HG02973 (cell line): Measurements from ENCODE around the gene NOL3.

Experiments used
- ATAC-seq: cut with Tn5 transposase; IDR thresholded peaks from one replicate; pipeline ENCODE4 v1.9.1; 2021; ENCODE audit warnings: moderate library complexity; ENCODE audit not compliant: unreplicated experiment

The NOL3 gene

DNA sequence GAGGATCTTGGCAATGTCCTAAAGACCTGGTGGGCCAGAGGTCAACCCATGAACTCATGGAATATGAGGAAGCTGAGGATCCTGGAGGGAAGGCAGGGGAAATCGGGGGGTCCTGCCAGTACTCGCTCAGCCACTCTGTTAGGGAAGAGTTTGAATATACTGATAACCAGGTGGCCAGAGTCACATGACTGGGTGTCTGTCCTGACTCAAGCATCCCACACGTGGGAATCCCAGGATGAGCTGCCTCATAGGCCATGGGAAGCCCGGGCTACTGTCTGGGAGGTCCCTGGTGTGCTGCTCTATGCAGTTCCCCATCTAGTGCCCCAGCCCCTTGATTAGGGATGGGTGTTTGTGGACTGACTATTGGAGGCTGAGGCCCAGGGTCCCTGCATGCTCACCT, 18.0 kb downstream of the NOL3 start:
- ATAC-seq = no peak

DNA sequence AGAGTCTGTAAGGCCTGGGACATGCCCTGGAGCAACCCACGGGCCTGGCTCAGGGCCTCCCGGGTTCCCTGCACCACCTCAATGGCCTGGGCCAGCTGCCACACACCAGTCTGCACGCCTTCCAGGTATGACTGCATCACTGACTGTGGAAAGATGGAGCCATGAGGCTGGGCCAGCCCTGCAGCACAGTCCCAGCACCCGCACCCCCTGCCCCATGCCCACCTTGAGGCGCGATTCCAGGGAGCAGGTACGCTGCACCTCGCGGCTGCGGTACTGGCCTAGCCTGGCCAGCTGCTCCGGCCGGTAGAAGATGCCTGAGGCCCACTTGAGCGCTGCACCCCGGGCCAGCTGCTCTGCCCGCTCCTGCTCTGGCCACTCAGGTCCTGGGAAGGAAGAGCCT, 18.5 kb downstream of the NOL3 start:
- ATAC-seq = no peak

DNA sequence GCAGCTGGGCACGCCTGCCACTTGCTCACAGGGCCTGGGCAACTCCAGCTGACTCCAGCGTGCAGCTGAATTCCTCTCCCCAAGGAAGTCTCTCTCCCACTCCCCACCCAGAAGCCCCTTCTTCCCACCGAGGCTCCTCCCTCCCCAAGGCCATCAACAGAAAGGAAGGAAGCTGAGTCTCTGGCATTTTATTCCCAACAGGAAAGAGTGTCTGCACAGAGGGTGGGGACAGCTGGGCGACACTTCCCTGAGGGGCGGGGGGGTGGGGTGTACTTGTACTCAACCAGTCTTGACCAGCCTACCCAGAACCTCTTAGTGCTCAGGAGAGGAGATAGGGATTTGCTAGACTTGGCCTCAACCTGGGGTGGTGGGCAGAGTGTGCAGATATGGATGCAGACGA, 19.7 kb downstream of the NOL3 start, which contains the start of gene EXOC3L1:
Gene EXOC3L1 (minus strand): TSS at position 96 of the 400 bp plus-strand sequence. CDS start 460 bp downstream, outside the sequence.
- no peak for ATAC-seq

DNA sequence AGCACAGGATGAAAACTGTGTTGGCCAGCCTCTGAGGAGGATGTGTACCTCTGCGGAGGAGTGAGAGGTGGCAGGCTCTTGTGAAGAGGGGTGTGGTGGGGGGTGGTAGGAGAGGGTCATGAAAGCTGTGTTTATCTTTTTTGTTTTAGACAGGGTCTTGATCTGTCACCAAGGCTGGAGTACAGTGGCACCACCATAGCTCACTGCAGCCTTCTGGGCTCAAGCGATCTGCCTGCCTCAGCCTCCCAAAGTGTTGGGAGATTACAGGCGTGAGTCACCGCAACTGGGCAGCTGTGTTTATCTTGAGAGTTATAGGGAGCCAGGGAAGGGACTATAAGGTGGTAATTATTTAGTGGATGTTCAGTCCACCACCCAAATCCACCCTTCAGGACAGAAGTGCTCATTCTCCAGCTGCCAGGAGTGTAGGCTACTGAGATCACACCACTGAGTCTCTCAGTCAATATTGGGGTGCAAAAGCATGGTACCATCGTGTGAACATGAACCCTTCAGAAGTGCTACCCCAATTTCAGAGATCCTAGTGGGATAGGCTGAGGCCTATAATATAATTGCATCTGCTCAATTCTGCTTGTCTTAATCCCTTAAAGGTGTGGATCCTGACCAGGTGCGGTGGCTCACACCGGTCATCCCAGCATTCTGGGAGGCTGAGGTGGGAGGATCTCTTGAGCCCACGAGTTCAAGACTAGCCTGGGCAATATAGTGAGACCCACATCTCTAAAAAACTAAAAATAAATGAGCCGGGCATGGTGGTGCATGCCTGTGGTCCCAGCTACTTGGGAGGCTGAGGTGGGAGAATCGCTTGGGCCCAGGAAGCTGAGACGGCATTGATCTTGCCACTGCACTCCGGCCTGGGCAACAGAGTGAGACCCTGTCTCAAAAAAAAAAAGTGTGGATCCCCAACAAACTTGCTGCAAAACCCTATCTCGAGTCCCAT, 20.4 kb downstream of the NOL3 start:
- no peak for ATAC-seq

DNA sequence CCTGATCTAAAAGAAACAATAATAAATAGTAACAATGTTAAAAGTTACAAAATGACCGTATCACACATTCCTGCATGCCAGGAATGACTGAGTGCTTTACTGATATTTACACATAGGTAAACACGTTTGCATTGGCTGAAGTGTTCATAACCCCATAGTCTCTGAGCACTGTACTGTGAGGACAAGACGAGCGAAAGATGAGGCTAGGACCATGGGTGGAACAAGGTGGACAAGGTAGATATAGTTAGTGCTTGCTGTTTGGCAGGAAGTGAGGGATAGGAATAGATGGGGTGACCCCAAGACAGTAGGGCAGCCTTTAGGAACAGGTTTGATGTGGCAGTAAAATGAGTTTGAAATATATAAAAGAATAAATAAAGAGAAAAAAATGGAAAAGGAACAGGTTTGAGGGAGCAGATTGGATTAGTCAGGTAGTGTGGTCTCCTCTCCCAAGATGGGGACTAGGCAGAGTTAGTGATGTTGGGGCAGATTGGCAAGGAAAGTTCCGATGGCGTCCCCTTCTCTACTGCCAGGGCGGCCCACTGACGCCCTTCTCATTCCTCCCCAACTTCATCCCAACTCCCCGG, 21.2 kb downstream of the NOL3 start:
- ATAC-seq = no peak

DNA sequence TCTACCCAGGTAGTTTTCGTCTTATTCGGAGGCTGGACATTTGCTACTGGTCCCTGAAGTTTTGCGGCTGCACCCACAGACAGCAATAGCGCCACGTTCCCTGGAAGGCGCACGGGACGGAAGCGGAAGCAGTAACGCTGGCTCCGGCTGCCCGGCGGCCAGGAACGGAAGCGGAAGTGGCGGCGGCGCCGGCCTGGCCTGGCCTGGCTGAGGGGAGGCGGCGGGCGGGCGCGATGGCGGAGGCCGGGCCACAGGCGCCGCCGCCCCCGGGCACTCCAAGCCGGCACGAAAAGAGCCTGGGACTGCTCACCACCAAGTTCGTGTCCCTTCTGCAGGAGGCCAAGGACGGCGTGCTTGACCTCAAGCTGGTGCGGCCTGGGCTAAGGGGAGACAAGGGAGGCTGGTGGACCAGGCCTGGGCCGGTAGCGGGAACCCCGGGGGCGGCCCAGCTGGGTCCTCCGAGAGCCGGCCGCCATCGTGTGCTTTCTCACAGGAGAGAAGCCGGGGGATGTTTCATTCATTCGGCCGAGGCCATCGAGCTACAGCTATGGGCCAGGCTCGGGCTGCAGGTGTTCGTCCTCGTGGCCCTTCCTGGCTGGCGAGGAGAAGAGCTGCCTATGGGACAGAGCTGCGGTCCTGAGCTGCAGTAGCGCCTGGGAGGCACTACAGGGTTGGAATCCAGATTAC, 21.8 kb downstream of the NOL3 start, which contains the start of gene E2F4:
Gene E2F4 (plus strand): TSS at position 161 of the 687 bp plus-strand sequence. CDS start 73 bp downstream, at position 234.
- peak; percentile 87 for ATAC-seq

DNA sequence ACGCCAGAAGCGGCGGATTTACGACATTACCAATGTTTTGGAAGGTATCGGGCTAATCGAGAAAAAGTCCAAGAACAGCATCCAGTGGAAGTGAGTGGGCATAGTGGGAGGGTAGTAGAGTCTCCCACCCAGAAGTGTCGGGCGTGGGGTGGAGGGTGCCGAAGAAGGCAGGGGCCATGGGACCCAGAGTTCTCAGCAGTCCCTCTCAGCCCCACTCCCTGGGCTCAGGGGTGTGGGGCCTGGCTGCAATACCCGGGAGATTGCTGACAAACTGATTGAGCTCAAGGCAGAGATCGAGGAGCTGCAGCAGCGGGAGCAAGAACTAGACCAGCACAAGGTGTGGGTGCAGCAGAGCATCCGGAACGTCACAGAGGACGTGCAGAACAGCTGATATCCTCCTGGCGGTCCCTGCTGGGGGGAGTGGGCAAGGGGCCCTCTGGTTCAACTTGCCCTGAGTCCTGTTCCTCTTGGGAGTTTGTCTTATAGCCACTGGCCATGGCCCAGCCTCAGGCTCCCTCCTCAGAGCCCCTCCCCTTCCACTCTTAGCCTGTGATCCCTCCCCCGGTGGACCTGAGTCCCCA, 22.5 kb downstream of the NOL3 start:
- no peak for ATAC-seq

DNA sequence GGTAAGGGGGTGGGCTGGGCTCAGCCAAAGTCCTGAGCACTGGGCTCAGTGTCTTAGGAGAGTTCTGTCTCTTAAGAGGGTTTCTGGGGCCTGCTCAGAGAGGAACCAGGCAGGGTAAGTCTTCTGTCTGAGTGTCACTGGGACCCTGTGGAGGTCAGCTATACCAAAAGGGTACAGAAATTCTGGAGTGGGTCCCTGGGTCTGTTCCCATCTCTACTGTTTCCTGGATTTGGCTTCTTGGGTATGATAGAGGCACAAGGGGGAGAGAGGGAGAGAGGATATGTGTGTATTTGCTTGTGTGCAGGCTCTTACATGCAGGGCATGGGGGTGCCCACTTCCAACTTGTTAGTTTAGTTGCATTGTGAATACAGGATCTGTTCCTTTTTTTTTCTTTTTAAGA, 23.2 kb downstream of the NOL3 start:
- ATAC-seq = no peak

DNA sequence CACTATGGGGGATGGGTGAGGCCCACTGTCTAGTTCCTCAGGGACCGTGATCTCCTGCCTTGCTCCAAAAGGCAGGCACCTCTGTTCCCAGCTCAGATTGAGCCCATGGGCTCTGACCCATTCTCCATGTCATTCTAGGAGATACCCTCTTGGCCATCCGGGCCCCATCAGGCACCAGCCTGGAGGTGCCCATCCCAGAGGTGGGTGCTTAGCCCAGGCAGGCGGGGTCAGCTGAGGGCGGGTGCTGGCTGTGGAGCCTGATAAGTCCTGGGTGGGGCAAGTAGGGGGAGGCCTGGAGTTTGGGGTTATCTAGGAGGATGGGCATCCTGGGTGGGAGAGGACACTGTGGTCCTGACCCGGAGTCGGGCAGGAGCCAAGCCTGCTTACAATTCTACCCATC, 23.9 kb downstream of the NOL3 start:
- ATAC-seq = no peak

DNA sequence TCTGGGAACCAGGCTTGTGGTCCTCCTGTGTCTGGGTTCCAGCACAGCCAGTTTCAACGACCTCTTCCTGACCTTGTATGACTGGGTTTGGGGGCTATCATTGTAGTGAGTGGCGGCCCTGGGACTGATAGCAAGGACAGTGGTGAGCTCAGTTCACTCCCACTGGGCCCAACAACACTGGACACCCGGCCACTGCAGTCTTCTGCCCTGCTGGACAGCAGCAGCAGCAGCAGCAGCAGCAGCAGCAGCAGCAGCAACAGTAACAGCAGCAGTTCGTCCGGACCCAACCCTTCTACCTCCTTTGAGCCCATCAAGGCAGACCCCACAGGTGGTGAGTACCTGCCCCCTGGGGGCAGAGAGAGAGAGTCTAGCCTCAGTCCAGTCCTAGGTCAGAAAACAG, 25.3 kb downstream of the NOL3 start:
- no peak for ATAC-seq

DNA sequence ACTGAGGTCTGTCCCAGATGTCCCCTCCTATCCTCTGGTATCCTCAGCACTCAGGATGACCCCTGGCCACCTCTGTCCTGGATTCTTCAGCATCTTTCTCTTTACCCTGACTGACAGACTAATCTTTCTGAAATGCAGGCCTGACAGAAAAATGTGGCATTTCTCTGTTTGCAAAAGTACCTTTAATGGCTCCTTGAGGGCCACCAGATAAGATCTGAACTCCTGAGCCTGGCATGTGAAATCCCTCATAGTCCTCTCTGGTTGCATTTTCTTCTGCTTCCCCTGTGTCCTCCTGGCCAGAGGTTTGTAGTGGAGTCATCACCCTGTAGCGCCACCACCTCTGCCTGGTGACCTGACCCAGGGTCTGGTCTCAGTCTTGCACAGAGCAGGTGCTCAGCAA, 26.5 kb downstream of the NOL3 start:
- no peak for ATAC-seq

DNA sequence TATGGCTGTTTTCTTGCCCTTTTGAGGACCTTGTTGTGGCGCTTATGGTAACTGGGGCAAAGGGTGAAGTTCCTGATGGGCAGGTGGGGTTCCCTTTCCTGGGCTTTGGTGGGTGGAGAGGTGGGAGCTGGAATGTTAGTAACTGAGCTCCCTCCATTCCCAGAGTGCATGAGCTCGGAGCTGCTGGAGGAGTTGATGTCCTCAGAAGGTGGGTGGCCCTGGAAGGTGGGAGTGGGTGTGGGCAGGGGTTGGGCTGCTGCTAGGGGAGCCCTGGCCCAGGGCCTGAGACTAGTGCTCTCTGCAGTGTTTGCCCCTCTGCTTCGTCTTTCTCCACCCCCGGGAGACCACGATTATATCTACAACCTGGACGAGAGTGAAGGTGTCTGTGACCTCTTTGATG, 27.4 kb downstream of the NOL3 start:
- no peak for ATAC-seq

DNA sequence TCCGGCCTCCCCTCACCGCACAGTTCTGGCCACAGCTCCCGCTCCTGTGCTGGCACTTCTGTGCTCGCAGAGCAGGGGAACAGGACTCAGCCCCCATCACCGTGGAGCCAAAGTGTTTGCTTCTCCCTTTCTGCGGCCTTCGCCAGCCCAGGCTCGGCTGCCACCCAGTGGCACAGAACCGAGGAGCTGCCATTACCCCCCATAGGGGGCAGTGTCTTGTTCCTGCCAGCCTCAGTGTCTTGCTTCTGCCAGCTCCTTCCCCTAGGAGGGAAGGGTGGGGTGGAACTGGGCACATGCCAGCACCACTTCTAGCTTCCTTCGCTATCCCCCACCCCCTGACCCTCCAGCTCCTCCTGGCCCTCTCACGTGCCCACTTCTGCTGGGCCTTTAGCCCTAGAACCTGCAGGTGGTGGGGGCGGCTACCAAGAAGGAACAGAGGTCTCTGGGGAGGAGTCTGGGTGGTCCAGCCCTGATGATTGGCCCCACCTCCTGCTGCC, 27.9 kb downstream of the NOL3 start:
- no peak for ATAC-seq

DNA sequence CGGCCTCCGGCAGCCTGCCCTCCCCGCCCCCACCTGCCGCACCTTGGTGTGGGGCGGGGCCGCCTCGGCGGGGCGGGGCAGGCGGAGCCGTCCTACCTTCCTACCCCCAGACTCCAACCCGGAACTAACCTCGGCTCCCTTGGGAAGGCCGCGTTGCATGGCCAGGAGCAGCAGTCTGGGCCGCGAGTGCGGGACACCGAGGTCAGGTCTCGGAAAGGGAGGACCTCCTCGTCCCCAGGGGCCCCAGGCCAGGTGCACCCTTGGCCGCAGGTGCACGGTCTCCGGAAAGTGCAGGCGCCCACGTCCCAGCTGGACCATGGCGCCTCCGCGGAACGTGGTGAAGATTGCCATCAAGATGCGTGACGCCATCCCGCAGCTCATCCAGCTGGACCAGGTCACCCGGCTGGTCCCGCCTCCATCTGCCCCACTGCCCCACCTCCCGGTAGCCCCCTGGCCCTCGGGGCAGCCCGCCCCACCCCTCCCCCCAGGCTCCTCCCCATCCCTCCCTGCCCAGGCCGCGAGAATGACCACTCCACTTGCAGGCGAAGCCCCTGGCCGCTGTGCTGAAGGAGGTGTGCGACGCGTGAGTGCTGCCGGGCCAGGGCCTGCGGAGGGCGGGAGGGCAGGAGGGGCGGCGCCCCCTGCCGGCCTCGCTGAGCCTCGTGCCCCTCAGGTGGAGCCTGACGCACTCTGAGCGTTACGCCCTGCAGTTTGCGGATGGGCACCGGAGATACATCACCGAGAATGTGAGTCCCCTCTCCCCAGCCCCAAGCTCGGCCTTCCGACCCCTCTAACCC, 28.9 kb downstream of the NOL3 start, which contains the start of gene ELMO3:
Gene ELMO3 (plus strand): TSS at position 121 of the 797 bp plus-strand sequence. CDS start 196 bp downstream, at position 317.
- ATAC-seq = no peak

DNA sequence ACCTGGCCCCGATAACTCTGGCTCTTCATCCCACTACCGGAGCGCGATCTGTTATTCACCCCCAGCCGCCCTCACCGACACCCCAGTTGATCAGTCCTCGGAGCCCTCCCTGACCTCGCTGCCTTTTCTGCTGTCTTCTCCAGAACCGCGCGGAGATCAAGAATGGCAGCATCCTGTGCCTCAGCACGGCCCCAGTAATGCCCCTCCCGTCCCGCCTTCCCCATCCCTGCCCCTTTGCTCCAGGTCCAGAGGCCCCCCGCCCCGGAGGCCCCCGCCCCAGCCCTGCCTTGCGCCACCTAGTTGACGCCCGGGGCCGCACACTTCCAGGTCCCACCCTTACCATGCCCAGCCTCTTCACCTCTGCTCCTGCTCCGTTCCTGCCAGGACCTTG, 29.5 kb downstream of the NOL3 start:
- no peak for ATAC-seq

DNA sequence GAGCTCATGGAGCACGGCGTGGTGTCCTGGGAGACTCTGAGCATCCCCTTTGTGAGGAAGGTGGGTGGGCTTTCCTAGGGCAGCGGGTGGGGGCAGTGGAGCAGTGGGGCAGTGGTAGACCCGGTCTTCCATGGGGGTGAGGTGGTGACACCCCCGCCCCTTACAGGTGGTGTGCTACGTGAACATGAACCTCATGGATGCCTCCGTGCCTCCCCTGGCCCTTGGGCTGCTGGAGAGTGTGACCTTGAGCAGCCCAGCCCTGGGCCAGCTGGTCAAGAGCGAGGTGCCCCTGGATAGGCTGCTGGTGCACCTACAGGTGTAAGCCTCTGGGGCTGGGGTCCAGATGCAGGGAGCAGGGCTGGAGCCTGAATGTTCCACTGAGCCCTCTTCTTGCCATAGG, 30.2 kb downstream of the NOL3 start:
- no peak for ATAC-seq

DNA sequence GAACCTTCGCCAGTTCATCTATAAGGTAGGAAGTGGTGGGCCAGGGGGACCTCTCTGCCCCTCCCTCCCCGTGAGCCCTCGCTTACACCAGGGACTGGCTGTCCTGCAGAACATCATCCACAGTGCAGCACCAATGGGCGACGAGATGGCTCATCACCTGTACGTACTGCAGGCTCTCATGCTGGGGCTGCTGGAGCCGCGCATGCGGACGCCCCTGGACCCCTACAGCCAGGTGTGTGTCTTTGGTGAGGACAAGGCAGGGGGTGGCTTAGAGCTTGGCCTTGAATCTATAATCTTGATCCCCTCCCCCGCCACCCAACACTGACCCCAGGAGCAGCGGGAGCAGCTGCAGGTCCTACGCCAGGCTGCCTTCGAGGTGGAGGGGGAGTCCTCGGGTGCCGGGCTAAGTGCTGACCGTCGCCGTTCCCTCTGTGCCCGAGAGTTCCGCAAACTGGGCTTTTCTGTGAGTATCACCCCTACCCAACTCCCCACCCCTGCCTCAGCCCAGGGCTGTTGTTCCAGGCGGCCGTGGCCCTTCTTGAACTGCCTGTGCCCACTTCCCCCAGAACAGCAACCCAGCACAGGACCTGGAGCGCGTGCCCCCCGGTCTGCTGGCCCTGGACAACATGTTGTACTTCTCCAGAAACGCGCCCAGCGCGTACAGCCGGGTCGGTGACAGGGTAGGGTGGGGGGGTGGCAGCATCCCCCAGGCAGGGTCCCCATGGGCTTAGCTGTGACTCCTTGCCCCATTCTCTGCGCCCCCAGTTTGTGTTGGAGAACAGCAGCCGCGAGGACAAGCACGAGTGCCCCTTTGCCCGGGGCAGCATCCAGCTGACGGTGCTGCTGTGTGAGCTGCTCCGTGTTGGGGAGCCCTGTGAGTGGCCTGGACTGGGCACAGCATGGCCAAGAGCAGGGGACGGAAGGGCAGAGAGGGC, 31.3 kb downstream of the NOL3 start:
- no peak for ATAC-seq

DNA sequence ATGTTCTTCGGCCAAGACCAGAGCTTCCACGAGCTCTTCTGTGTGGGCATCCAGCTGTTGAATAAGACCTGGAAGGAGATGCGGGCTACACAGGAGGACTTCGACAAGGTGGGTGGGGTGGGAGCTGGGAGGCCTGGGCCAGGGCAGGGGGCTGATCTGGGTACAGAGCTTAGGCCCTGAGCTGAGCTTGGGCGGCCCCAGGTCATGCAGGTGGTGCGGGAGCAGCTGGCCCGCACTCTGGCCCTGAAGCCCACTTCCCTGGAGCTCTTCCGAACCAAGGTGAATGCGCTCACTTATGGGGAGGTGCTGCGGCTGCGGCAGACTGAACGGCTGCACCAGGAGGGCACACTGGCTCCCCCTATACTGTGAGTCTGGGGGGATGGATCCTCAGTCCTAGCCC, 32.1 kb downstream of the NOL3 start:
- no peak for ATAC-seq

DNA sequence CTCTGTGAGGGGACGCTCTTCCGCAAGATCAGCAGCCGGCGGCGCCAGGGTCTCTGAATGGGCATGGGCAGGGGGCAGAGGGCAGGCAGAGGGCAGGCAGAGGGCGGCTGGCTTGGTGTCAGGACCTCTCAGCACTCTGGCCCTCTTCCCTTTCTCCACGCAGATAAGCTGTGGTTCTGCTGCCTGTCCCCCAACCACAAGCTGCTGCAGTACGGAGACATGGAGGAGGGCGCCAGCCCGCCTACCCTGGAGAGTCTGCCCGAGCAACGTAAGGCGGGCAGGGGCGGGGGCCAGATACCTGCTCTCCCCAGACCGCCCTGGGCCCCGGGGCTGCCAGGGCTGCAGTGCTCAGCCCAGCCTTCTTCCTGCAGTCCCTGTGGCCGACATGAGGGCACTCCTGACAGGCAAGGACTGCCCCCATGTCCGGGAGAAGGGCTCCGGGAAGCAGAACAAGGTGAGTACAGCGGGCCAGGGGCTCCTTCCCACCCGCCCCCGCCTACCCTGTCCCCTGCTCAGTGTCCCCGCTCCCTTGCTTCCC, 32.7 kb downstream of the NOL3 start:
- no peak for ATAC-seq
